Nephron (organoid): ENCODE results near the gene DGKD.

ENCODE experiments used
- H3K27ac Mint-ChIP-seq, 3 experiments: 2 replicates each; pipeline ENCODE4 v1.8.0; 2020; ENCODE audit warnings: mixed read lengths in 3 of 3, mild to moderate bottlenecking in 2 of 3, moderate library complexity in 1 of 3
- H3K27me3 Mint-ChIP-seq: 2 replicates; pipeline ENCODE4 v1.8.0; 2021; ENCODE audit warnings: low read depth, mild to moderate bottlenecking, moderate library complexity, mixed read lengths
- H3K36me3 Mint-ChIP-seq: 2 replicates; pipeline ENCODE4 v1.8.0; 2020; ENCODE audit warnings: low read depth, mixed read lengths
- H3K4me1 Mint-ChIP-seq: 2 replicates; pipeline ENCODE4 v1.8.0; 2020; ENCODE audit warnings: mixed read lengths
- H3K4me3 Mint-ChIP-seq, 3 experiments: 2 replicates each; pipeline ENCODE4 v1.8.0; 2020; ENCODE audit warnings: mild to moderate bottlenecking in 3 of 3, mixed read lengths in 3 of 3, moderate library complexity in 2 of 3
- H3K9me3 Mint-ChIP-seq: 2 replicates; pipeline ENCODE4 v1.8.0; 2020; ENCODE audit warnings: mixed read lengths
- CTCF ChIP-seq, 3 experiments: fragments of 200-600 bp; sonication (generic); IDR thresholded peaks; one replicate each; pipeline ENCODE4 v1.5.0; 2021; ENCODE audit warnings: antibody characterized with exemption in 3 of 3; ENCODE audit not compliant: unreplicated experiment in 3 of 3

The DGKD gene

GRCh38 chr2:233436191-233436581 is 81.9 kb downstream of the DGKD start:
- no peak overlapping the region for H3K4me3 Mint-ChIP-seq
- H3K27me3 Mint-ChIP-seq = no peaks in the 10 kb centered on the region
- H3K36me3 Mint-ChIP-seq = peaks cover 13% of the 10 kb centered on the region
- TF ChIP-seq CTCF (IDR thresholded peaks at IDR 0.05; ENCODE audit: unreplicated experiment in 3 of 3) = no peak
- no peak overlapping the region for H3K27ac Mint-ChIP-seq
- H3K9me3 Mint-ChIP-seq = no peaks in the 10 kb centered on the region
- H3K4me1 Mint-ChIP-seq = peaks cover 45% of the 10 kb centered on the region

GRCh38 chr2:233436691-233437438 is 82.6 kb downstream of the DGKD start:
- Mint-ChIP-seq H3K9me3 (no peaks in the 10 kb centered on the region), H3K4me3 (no peak overlapping the region), H3K27me3 (no peaks in the 10 kb centered on the region), H3K4me1 (peaks cover 40% of the 10 kb centered on the region), H3K27ac (no peak overlapping the region), H3K36me3 (peaks cover 13% of the 10 kb centered on the region)
- no peak for TF ChIP-seq CTCF (IDR thresholded peaks at IDR 0.05; ENCODE audit: unreplicated experiment in 3 of 3)

GRCh38 chr2:233437439-233437955 is 83.2 kb downstream of the DGKD start:
- Mint-ChIP-seq H3K4me3 (no peak overlapping the region), H3K27me3 (no peaks in the 10 kb centered on the region), H3K36me3 (peaks cover 13% of the 10 kb centered on the region), H3K4me1 (peaks cover 40% of the 10 kb centered on the region), H3K27ac (no peak overlapping the region), H3K9me3 (no peaks in the 10 kb centered on the region)
- TF ChIP-seq CTCF (IDR thresholded peaks at IDR 0.05; ENCODE audit: unreplicated experiment in 3 of 3) = no peak

GRCh38 chr2:233438573-233439147 is 84.4 kb downstream of the DGKD start:
- Mint-ChIP-seq H3K36me3 (peaks cover 18% of the 10 kb centered on the region), H3K4me3 (no peak overlapping the region), H3K27me3 (no peaks in the 10 kb centered on the region), H3K4me1 (peaks cover 35% of the 10 kb centered on the region), H3K27ac (peak overlapping the region; percentile 5 to 53 (median 29)), H3K9me3 (no peaks in the 10 kb centered on the region)
- no peak for TF ChIP-seq CTCF (IDR thresholded peaks at IDR 0.05; ENCODE audit: unreplicated experiment in 3 of 3)

GRCh38 chr2:233439191-233439590 is 84.9 kb downstream of the DGKD start:
- no peaks in the 10 kb centered on the region for H3K27me3 Mint-ChIP-seq
- peak overlapping the region; percentile 5 to 53 (median 29) for H3K27ac Mint-ChIP-seq
- H3K4me1 Mint-ChIP-seq = peaks cover 35% of the 10 kb centered on the region
- peaks cover 18% of the 10 kb centered on the region for H3K36me3 Mint-ChIP-seq
- no peaks in the 10 kb centered on the region for H3K9me3 Mint-ChIP-seq
- TF ChIP-seq CTCF (IDR thresholded peaks at IDR 0.05; ENCODE audit: unreplicated experiment in 3 of 3) = no peak
- H3K4me3 Mint-ChIP-seq = no peak overlapping the region
